SK-N-SH treated with all-trans-retinoic acid at 6 μM for 48 hours (cell line): ENCODE data around the gene CAMK1.

Experiments used
- ARNTL ChIP-seq: fragments of 450-650 bp; formaldehyde crosslinking; IDR thresholded peaks from 2 replicates; pipeline ENCODE4 v1.5.0; 2020; ENCODE audit warnings: low read depth, mild to moderate bottlenecking, moderate library complexity, borderline replicate concordance
- CSDC2 ChIP-seq: fragments of 250-450 bp; sonication (Bioruptor Pico); IDR thresholded peaks from 2 replicates; pipeline ENCODE4 v1.5.0; 2020; ENCODE audit warnings: mild to moderate bottlenecking, moderate library complexity
- ESRRG ChIP-seq: fragments of 250-450 bp; sonication (Bioruptor Pico); IDR thresholded peaks from 2 replicates; pipeline ENCODE4 v1.6.1; 2021; ENCODE audit warnings: mild to moderate bottlenecking
- OSR1 ChIP-seq: fragments of 250-450 bp; sonication (Bioruptor Pico); IDR thresholded peaks from 2 replicates; pipeline ENCODE4 v1.8.0; 2022; ENCODE audit warnings: moderate library complexity, mild to moderate bottlenecking, inconsistent platforms
- ZFP30 ChIP-seq: fragments of 450-650 bp; formaldehyde crosslinking; IDR thresholded peaks from 2 replicates; pipeline ENCODE4 v1.5.0; 2022; ENCODE audit warnings: mild to moderate bottlenecking, moderate library complexity
- ZNF70 ChIP-seq: fragments of 450-650 bp; formaldehyde crosslinking; IDR thresholded peaks from 2 replicates; pipeline ENCODE4 v1.5.0; 2020; ENCODE audit warnings: mild to moderate bottlenecking, moderate library complexity
- TF ChIP-seq, protein P1 (sequence below): fragments of 250-450 bp; sonication (Bioruptor Pico); IDR thresholded peaks from 2 replicates; pipeline ENCODE4 v1.5.1; 2020; ENCODE audit warnings: low read depth, mild to moderate bottlenecking, moderate library complexity
- TF ChIP-seq, protein P2 (sequence below): fragments of 250-450 bp; sonication (Bioruptor Pico); IDR thresholded peaks from 2 replicates; pipeline ENCODE4 v1.8.0; 2020; ENCODE audit warnings: mild to moderate bottlenecking, moderate library complexity, borderline replicate concordance

DNA sequence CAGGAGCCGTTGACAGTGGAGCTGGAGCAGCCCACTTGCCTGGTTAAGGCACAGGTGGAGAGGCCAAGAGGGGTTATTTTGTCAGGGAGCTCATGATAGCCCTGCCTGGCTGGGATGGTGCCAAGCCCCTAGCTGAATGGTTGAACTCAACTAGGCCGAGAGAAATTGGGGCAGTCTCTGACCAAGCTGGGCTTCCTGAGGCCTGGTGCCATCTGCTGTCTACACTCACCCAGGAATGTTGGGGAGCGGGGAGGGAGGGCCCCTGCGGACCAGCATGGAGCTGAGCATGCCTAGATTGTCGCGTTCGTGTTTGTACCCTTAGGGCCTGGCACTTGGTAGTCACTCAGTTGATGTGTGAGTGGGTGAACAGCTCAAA lies 37.0 kb downstream of the CAMK1 start:
- TF ChIP-seq, protein P1, sequence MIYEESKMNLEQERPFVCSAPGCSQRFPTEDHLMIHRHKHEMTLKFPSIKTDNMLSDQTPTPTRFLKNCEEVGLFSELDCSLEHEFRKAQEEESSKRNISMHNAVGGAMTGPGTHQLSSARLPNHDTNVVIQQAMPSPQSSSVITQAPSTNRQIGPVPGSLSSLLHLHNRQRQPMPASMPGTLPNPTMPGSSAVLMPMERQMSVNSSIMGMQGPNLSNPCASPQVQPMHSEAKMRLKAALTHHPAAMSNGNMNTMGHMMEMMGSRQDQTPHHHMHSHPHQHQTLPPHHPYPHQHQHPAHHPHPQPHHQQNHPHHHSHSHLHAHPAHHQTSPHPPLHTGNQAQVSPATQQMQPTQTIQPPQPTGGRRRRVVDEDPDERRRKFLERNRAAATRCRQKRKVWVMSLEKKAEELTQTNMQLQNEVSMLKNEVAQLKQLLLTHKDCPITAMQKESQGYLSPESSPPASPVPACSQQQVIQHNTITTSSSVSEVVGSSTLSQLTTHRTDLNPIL (CRISPR knock-in tag): no peak
- TF ChIP-seq ESRRG (CRISPR knock-in tag) (no peak), ZFP30 (CRISPR knock-in tag) (no peak), CSDC2 (no peak), ZNF70 (no peak), ARNTL (CRISPR knock-in tag) (no peak), OSR1 (no peak)
- TF ChIP-seq, protein P2, sequence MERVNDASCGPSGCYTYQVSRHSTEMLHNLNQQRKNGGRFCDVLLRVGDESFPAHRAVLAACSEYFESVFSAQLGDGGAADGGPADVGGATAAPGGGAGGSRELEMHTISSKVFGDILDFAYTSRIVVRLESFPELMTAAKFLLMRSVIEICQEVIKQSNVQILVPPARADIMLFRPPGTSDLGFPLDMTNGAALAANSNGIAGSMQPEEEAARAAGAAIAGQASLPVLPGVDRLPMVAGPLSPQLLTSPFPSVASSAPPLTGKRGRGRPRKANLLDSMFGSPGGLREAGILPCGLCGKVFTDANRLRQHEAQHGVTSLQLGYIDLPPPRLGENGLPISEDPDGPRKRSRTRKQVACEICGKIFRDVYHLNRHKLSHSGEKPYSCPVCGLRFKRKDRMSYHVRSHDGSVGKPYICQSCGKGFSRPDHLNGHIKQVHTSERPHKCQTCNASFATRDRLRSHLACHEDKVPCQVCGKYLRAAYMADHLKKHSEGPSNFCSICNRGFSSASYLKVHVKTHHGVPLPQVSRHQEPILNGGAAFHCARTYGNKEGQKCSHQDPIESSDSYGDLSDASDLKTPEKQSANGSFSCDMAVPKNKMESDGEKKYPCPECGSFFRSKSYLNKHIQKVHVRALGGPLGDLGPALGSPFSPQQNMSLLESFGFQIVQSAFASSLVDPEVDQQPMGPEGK (CRISPR knock-in tag): no peak
